Sigmoid colon (tissue), 3 donors: Measurements from ENCODE around the gene MXRA8.

Experiments
- POLR2A ChIP-seq, 2 donors: fragments of 450-650 bp; IDR thresholded peaks; one replicate each; pipeline ENCODE4 v1.6.1; 2016; ENCODE audit warnings: antibody characterized with exemption in 2 of 2, mild to moderate bottlenecking in 2 of 2, moderate library complexity in 2 of 2
- TF ChIP-seq, protein P1 (sequence below), 4 experiments: fragments of 450-650 bp in 3 of 4; fragments of 200-600 bp in 1 of 4; IDR thresholded peaks; one replicate each; pipeline ENCODE4 v1.5.1; 2016 to 2019; ENCODE audit warnings: antibody characterized with exemption in 4 of 4, mild to moderate bottlenecking in 3 of 4, moderate library complexity in 2 of 4

DNA sequence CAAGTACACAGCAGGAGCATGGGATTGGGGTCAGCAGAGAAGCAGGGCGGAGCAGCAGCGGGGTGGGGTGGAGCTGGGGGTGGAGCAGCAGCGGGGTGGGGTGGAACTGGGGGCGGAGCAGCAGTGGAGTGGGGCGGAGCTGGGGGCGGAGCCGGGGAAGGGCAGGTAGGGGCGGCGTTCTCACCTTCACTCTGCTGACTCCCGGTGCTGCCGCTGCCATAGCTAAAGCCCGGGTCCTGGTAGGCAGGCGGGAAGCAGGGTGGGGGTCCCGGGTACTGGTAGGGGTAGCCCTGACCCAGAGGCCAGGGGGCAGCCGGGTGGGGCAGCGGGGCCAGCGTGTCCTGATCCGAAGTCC lies 20.6 kb downstream of the MXRA8 start:
- TF ChIP-seq POLR2A (IDR thresholded peaks at IDR 0.05) = no peak
- TF ChIP-seq, protein P1, sequence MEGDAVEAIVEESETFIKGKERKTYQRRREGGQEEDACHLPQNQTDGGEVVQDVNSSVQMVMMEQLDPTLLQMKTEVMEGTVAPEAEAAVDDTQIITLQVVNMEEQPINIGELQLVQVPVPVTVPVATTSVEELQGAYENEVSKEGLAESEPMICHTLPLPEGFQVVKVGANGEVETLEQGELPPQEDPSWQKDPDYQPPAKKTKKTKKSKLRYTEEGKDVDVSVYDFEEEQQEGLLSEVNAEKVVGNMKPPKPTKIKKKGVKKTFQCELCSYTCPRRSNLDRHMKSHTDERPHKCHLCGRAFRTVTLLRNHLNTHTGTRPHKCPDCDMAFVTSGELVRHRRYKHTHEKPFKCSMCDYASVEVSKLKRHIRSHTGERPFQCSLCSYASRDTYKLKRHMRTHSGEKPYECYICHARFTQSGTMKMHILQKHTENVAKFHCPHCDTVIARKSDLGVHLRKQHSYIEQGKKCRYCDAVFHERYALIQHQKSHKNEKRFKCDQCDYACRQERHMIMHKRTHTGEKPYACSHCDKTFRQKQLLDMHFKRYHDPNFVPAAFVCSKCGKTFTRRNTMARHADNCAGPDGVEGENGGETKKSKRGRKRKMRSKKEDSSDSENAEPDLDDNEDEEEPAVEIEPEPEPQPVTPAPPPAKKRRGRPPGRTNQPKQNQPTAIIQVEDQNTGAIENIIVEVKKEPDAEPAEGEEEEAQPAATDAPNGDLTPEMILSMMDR (IDR thresholded peaks at IDR 0.05) = no peak
